Bronchial epithelial cell (primary cell): ENCODE measurements around the gene ATP12A. TPM values are rescaled to one million over a fixed set of nuclear protein-coding genes. Genes with fewer than 3 reads are reported as not detected.

Experiments used
- DNase-seq: peaks from one replicate; pipeline ENCODE4 v3.0.0-alpha.2; 2010; ENCODE audit warnings: low read depth
- FAIRE-seq: peaks from 2 replicates; lab custom pipeline; 2011; peaks lifted over from hg19 to GRCh38; lab: Jason Lieb, UNC
- H3K27me3 ChIP-seq: 2 replicates; pipeline ENCODE4 v1.5.1; 2011; ENCODE audit warnings: low read length; ENCODE audit not compliant: control insufficient read depth, insufficient read depth
- H3K36me3 ChIP-seq: 2 replicates; pipeline ENCODE4 v1.5.1; 2011; ENCODE audit warnings: low read length; ENCODE audit not compliant: control insufficient read depth, insufficient read depth
- H3K4me3 ChIP-seq: 2 replicates; pipeline ENCODE4 v1.5.1; 2011; ENCODE audit warnings: mild to moderate bottlenecking, low read depth, low read length, control low read depth
- CTCF ChIP-seq: IDR thresholded peaks from 2 replicates; pipeline ENCODE4 v1.5.1; 2011; ENCODE audit warnings: mild to moderate bottlenecking, moderate library complexity, low read length, control low read depth, inconsistent platforms; ENCODE audit not compliant: insufficient read depth, severe bottlenecking
- total RNA-seq: library from RNA; depleted of rRNA; stranded (reverse); fragments of >200 nt; gene quantifications from 2 replicates; pipeline ENCODE4 v1.2.1, GENCODE V29; 2014

Gene ATP12A
- total RNA-seq, 1 donor from 2014 or later = 7.9 TPM

- FAIRE-seq (no peak), DNase-seq (no peak)
- Histone ChIP-seq H3K4me3 (no peak overlapping the region), H3K27me3 (no peaks in the 10 kb centered on the region), H3K36me3 (no peaks in the 10 kb centered on the region)
- no peak for TF ChIP-seq CTCF
Measured at GRCh38 chr13:24709186-24709913, 29.1 kb downstream of the ATP12A start.

GRCh38 chr13:24713022-24713421, 32.8 kb downstream of the ATP12A start:
- FAIRE-seq (no peak), DNase-seq (no peak)
- H3K27me3 ChIP-seq = peaks cover 3% of the 10 kb centered on the region
- no peak for TF ChIP-seq CTCF
- H3K36me3 ChIP-seq = no peaks in the 10 kb centered on the region
- H3K4me3 ChIP-seq = no peak overlapping the region

GRCh38 chr13:24716011-24716410, 35.8 kb downstream of the ATP12A start:
- no peak for DNase-seq
- FAIRE-seq = no peak
- Histone ChIP-seq H3K27me3 (peaks cover 3% of the 10 kb centered on the region), H3K36me3 (no peaks in the 10 kb centered on the region), H3K4me3 (no peak overlapping the region)
- TF ChIP-seq CTCF = no peak

- no peak for TF ChIP-seq CTCF
- no peak overlapping the region for H3K4me3 ChIP-seq
- no peaks in the 10 kb centered on the region for H3K36me3 ChIP-seq
- DNase-seq (no peak), FAIRE-seq (no peak)
- peaks cover 3% of the 10 kb centered on the region for H3K27me3 ChIP-seq
Measured at GRCh38 chr13:24716446-24716845, 36.2 kb downstream of the ATP12A start.

GRCh38 chr13:24717217-24717616, 37.0 kb downstream of the ATP12A start:
- FAIRE-seq = no peak
- no peak for TF ChIP-seq CTCF
- DNase-seq = no peak
- H3K4me3 ChIP-seq = no peak overlapping the region
- H3K27me3 ChIP-seq = peaks cover 3% of the 10 kb centered on the region
- H3K36me3 ChIP-seq = no peaks in the 10 kb centered on the region
